HG03469 (cell line): ENCODE data around the gene PRKCA.

Experiments
- ATAC-seq: cut with Tn5 transposase; IDR thresholded peaks from one replicate; pipeline ENCODE4 v1.9.1; 2021; ENCODE audit warnings: mild to moderate bottlenecking, moderate library complexity, moderate number of reproducible peaks; ENCODE audit not compliant: unreplicated experiment

PRKCA gene

GRCh38 chr17:66535611-66536010, 233.2 kb downstream of the PRKCA start:
- no peak for ATAC-seq

- no peak for ATAC-seq
Measured at GRCh38 chr17:66537502-66537901, 235.1 kb downstream of the PRKCA start.

- ATAC-seq, result no peak
Measured at GRCh38 chr17:66538776-66539175, 236.4 kb downstream of the PRKCA start.

GRCh38 chr17:66540131-66540781, 237.8 kb downstream of the PRKCA start:
- ATAC-seq, result no peak

- peak; percentile 61 for ATAC-seq
Measured at GRCh38 chr17:66541461-66542128, 239.2 kb downstream of the PRKCA start.

GRCh38 chr17:66542129-66542966, 239.9 kb downstream of the PRKCA start:
- peak; percentile 89 for ATAC-seq

- no peak for ATAC-seq
Measured at GRCh38 chr17:66542967-66543520, 240.6 kb downstream of the PRKCA start.

- no peak for ATAC-seq
Measured at GRCh38 chr17:66543526-66543925, 241.1 kb downstream of the PRKCA start.

- no peak for ATAC-seq
Measured at GRCh38 chr17:66545918-66546317, 243.5 kb downstream of the PRKCA start.

DNA sequence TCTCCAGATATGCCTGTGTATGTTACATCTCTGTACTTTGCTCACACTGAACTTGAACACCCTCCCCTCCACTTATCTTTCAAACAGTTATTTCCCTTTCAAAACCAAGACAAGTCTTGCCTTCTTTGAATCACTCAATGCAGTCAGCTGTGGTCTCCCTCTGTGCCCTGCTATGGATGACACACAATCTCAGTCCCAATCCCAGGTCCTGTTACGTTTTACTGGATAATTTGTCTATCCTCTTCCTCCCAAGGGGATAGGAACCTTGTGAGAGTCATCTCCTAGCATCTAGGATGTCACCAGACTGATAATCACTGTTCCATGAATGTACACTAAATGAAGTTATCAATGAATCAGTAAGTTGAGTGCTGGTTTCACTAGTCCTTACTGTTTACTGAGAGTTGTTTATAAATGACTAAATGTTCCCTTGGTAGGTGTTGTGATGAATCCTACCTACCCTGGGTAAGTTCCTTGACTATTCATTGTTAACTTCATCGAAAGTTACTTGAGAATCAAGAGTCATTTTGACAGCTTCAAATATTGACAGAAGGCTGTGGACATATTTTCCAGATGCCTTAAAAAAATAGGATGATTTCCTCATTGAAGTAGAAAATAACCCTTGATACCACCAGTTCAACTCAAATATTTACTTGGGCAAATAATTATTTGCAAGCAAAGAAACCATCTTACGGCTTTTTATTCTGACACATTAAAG, 244.9 kb downstream of the PRKCA start:
- no peak for ATAC-seq

DNA sequence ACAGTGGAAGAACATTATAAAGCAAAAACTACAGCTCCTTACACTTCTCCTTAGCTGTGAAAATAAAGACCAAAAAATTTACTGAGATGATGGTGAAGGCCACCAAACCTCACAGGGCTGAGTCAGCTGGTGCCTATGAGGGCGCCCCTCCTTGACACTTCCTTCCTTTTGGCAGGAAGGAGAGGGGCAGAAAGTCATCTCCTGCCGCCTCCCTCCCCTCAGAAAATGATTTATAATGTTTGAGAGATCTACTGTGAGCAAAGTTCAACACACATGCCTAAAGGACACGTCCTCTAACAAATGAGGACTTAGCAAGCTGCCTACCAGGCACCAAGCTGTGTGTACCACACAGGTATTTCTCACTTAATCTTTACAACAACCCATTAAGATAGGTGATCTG, 245.7 kb downstream of the PRKCA start:
- no peak for ATAC-seq

DNA sequence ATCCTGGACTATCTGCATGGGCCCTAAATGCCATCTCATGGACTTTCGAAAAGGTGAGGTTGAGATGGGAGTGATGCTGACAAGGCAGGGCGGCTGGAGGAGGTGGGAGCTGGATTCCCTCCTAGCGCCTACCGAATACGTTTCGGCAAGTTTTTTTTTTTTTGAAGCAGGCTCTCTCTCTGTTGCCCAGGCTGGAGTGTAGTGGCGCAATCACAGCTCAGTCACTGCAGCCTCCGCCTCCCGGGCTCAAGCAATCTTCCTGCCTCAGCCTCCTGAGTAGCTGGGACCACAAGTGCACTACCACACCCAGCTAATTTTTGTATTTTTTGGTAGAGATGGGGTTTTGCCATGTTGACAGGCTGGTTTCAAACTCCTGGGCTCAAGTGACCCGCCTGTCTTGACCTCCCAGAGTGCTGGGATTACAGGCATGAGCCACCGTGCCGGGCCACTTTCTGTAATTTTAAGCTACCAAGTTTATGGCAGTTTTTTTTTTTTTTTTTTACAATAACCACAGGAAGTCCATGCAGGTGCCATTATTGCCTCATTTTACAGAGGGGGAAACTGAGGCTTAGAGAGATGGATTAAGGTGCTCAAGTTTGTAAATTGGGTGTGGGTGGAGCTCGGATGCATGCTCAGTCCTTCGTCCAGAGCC, 246.4 kb downstream of the PRKCA start:
- no peak for ATAC-seq

GRCh38 chr17:66549311-66549704, 246.9 kb downstream of the PRKCA start:
- no peak for ATAC-seq

DNA sequence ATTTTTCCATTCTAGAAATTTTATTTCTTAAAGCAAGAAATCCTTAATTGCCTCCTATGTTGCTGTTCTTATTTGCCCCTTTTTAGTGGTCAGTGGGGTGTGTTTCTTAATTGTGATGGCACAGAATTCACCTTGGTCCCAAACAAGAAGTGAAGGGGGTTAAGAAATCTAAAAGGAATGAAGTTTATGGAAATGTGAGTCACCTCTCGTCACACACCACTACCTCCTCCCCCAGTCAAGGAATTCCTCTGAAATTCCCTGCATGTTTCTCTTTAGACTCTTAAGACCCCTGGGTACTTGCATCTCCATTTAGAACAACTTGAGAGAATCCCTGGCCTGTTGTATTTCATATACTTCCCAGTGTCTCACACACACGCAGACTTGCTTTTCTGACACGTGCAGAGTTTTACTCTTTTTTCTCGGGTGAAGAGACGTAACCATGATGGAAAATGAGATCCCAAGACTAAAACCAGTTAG, 247.4 kb downstream of the PRKCA start:
- no peak for ATAC-seq

GRCh38 chr17:66551839-66552238, 249.4 kb downstream of the PRKCA start:
- no peak for ATAC-seq

- no peak for ATAC-seq
Measured at GRCh38 chr17:66552371-66552770, 250.0 kb downstream of the PRKCA start.

GRCh38 chr17:66555605-66556004, 253.2 kb downstream of the PRKCA start:
- ATAC-seq, result no peak

DNA sequence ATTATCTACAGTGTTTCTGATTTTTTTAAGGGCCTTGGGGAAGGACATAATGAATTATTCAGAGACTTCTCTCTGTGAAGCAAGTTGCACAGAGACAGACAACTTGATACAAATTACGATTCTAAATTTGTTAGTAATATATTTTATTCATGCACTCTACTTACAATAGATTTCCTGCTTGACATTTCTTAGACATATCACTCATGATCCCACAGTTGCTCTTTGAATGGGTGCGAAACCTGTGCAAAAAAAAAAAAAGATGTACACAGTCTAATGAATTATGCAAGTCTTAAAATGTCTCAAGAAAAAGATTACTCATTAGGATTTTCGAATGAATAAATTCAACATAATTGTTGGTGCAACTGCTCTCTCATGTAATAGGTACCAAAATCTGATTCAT, 254.8 kb downstream of the PRKCA start:
- ATAC-seq, result no peak

- ATAC-seq, result no peak
Measured at GRCh38 chr17:66557886-66558285, 255.5 kb downstream of the PRKCA start.

- ATAC-seq, result no peak
Measured at GRCh38 chr17:66560691-66561090, 258.3 kb downstream of the PRKCA start.
